NCI-H524 (cell line): ENCODE measurements around the gene TADA2A.
A peak's percentile ranks its signal among the peaks of the same experiment; 100 is the strongest.

Experiments used
- DNase-seq, 2 experiments: peaks; one replicate each; lab custom pipeline; 2025; lab: John Stamatoyannopoulos, UW

TADA2A gene

GRCh38 chr17:37406635-37407461 lies at the start of gene TADA2A, which contains the start of gene ACACA:
Gene TADA2A (plus strand): TSS chr17:37406886. CDS start chr17:37411366, 4,480 bp downstream.
Gene ACACA (minus strand): TSS chr17:37406836. CDS start chr17:37406299, 537 bp downstream.
- DNase-seq = peak; percentile 73 to 88

- peak; percentile 66 to 80 for DNase-seq
Observed at GRCh38 chr17:37358098-37358829, 48.4 kb upstream of the TADA2A start.

GRCh38 chr17:37358830-37359681 lies 47.6 kb upstream of the TADA2A start:
- peak; percentile 82 to 90 for DNase-seq

GRCh38 chr17:37359682-37360188 lies 47.0 kb upstream of the TADA2A start:
- DNase-seq = no peak

GRCh38 chr17:37360632-37361031 lies 46.1 kb upstream of the TADA2A start:
- no peak for DNase-seq

- peak; percentile 19 to 79 for DNase-seq
Observed at GRCh38 chr17:37361543-37361942, 45.1 kb upstream of the TADA2A start.

GRCh38 chr17:37365589-37365988 lies 41.1 kb upstream of the TADA2A start:
- no peak for DNase-seq

GRCh38 chr17:37368577-37368976 lies 38.1 kb upstream of the TADA2A start:
- no peak for DNase-seq

- DNase-seq = peak; percentile 92 to 94
Observed at GRCh38 chr17:37373530-37374159, 33.0 kb upstream of the TADA2A start.

- no peak for DNase-seq
Observed at GRCh38 chr17:37375706-37376105, 31.0 kb upstream of the TADA2A start, which contains the start of gene C17orf78. Gene C17orf78 (plus strand): TSS chr17:37375985. CDS start chr17:37376093, 108 bp downstream.

- no peak for DNase-seq
Observed at GRCh38 chr17:37382056-37382455, 24.6 kb upstream of the TADA2A start.

GRCh38 chr17:37384560-37385149 lies 22.0 kb upstream of the TADA2A start:
- DNase-seq = no peak

GRCh38 chr17:37385474-37385990 lies 21.2 kb upstream of the TADA2A start:
- DNase-seq = no peak

- no peak for DNase-seq
Observed at GRCh38 chr17:37386462-37386861, 20.2 kb upstream of the TADA2A start.

GRCh38 chr17:37388266-37388665 lies 18.4 kb upstream of the TADA2A start:
- no peak for DNase-seq

- no peak for DNase-seq
Observed at GRCh38 chr17:37389160-37389559, 17.5 kb upstream of the TADA2A start.

GRCh38 chr17:37391146-37391545 lies 15.5 kb upstream of the TADA2A start:
- DNase-seq = no peak

- DNase-seq = no peak
Observed at GRCh38 chr17:37392024-37392590, 14.6 kb upstream of the TADA2A start.

- DNase-seq = peak in 1 of 2 experiments; percentile 22
Observed at GRCh38 chr17:37393352-37393751, 13.3 kb upstream of the TADA2A start.

GRCh38 chr17:37399265-37399803 lies 7.4 kb upstream of the TADA2A start:
- no peak for DNase-seq
